GM21360 (cell line): ENCODE results near the gene CBR4.
"Not testable (repeated sequence)": the region's sequence is repeated elsewhere in the genome, so short reads cannot be mapped to it uniquely, and the experiment has no call there.

Source experiments
- ATAC-seq: cut with Tn5 transposase; IDR thresholded peaks from one replicate; pipeline ENCODE4 v1.9.1; 2021; ENCODE audit warnings: mild to moderate bottlenecking, moderate library complexity; ENCODE audit not compliant: unreplicated experiment

CBR4 gene

DNA sequence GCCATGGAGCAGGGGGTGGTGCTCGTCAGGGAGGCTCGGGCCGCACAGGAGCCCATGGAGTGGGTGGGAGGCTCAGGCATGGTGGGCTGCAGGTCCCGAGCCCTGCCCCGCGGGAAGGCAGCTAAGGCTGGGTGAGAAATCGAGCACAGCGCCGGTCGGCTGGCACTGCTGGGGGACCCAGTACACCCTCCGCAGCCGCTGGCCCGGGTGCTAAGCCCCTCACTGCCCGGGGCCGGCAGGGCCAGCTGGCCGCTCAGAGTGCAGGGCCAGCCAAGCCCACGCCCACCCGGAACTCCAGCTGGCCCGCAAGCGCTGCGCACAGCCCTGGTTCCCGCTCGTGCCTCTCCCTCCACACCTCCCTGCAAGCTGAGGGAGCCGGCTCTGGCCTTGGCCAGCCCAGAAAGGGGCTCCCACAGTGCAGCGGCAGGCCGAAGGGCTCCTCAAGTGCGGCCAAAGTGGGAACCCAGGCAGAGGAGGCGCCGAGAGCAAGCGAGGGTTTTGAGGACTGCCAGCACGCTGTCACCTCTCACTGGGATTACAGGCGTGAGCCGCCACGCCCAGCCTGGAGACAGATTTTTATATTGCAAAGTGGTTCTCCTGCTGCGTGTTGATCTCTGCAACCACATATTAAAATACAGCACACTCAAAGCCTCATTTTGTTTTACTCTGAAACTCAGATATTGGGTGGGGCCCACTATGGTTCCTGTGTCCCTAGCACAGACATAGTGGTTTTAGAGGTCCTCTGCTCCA is 26.0 kb upstream of the CBR4 start:
- ATAC-seq = not testable (repeated sequence)

DNA sequence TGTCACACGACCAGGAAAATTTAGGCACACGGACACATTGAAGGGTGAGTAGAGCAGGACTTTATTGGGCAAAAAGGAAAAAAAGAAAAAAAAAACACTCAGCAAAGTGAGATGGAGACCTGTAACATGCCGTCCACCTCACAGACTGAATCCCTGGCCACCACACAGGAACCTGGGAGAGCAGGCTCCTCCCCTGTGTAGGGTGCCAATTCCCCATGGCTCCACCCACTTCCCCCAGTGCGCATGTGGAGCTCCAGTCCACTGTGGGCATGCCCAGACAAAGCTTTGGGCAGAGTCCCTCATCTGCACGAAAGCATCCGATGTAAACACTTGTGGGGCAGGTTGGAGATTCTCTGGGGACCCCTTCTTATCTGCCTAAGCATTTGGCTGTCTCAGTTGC is 23.6 kb upstream of the CBR4 start:
- no peak for ATAC-seq

DNA sequence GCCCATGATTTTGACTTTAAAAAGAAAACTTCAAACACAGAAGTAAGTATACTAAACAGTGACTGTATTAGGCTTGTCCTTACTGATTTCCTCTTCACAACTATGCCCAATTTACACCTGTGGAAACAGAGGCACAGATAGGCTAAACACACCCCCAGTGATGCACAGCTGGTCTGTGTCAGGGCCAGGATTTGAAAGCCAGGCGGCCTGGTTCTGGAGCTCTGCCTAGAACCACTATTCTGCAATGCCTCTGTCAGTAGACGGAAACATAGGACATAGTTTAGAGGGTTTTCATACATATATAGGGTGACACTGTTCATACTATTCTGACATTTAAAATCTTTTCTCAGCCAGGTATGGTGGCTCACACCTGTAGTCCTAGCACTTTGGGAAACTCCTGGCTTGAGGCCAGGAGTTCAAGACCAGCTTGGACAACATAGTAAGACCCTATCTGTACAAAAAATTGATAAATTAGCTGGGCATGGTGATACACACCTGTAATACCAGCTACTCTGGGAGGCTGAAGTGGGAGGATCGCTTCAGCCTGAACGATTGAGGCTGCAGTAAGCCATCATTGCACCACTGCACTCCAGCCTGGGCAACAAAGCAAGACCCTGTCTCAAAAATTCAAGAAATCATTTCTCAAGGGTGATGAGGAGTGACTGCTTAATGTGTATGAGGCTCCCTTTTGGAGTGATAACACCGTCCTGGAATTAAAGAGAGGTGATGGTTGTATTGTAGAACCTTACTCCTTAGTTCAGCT is 23.0 kb upstream of the CBR4 start:
- ATAC-seq = no peak

DNA sequence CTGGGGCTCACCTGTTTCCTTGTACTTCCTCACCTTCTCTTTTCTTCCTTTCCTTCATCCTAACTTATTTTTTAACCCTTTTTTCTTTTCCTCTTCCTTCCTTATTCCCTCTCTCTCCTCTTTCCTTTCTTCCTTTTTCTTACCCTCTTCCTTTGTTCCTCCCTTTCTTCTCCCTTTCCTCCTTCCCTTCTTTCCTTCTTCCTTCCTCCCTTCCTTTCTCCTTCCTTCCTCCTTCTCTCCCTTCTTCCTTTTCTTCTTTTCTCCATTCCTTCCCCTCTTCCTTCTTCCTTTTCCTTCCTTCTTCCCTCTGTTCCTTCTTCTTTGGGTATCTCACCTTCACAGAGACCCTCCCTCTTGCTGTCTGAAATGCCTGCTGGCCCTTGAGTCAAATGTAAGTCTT is 22.1 kb upstream of the CBR4 start:
- ATAC-seq = no peak

DNA sequence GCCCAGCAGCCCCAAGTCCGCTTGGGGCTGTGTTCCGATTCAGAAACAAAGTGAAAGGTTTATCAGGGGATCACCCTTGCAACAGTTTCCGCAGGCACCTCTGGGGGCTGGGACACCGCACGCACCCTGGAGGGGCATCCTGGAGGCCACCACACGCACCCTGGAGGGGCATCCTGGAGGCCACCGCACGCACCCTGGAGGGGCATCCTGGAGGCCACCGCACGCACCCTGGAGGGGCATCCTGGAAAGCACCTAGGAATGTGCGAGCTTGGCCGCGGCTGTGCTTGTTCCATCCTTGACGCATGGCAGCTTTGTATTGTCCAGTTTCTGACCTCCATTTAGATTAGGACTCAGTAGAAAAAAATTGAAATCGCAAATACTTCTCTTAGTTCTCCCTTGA is 21.3 kb upstream of the CBR4 start:
- no peak for ATAC-seq

DNA sequence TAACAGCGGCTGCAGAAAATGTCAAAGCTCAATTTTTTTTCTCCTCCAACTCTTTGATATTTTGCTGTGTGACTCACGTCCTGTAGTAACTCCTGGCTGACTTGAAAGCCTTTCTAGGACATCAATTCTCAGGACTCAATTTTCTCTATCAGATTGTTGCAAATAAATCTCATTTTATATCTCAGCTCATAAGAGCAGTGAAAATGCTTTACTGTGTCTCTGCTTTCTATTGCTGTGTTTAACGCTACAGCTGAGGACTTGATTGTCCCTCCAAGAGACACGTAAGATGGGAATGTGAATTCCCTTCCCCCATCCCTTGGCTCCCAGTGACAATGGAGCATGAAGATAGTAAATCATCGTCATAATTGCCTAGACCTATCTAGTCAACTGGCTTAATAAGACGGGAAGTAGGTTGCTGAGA is 20.5 kb upstream of the CBR4 start:
- no peak for ATAC-seq

DNA sequence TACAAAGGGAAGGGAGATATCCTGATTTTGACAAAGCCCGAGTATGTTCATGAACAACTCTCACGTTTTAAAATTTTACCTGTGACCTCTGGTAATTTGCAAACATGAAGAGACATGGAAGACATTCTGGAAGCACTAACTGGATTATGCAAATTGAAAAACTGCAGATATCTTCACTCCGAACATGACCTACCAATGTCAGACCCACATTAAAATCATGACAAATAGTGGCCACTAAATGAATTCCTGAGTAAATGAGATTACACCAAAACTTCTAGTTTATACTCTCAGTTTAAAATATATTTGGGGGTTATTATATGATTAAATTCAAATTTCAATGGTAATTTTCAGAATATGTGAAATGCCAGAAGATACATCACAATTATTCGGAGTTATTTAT is 19.9 kb upstream of the CBR4 start:
- no peak for ATAC-seq

DNA sequence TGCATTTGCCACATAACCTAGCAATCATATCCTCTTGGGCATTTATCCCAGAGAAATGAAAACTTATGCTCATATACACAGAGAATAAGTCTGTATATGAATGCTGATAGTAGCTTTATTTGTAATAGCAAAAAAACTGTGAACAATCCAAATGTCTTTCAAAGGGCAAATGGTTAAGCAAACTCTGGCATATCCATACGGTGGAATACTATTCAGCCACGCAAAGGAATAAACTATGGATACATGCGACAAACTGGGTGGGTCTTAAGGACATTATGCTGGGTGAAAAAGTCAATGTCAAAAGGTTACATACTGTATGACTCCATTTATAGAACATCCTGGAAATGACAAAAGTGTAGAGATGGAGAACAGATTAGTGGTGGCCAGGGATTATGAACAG is 17.6 kb upstream of the CBR4 start:
- ATAC-seq = no peak

DNA sequence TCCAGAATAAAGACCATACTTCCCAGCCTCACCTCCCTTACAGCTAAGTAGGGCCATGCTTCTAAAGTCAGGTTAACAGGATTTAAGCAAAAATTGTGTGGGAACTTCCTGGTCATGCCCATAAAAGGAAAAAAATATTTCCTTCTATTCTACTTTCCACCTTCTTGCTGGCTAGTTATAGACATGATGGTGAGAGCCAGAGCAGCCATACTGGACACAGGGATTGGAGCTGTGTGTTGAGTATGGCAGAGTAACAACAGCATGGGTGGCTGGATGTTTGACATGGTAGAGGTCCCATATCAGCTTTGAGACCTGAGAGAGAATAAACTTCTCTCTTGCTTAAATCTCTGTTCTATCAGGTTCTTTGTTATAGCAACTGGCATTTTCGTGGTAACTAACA is 15.1 kb upstream of the CBR4 start:
- ATAC-seq = no peak

DNA sequence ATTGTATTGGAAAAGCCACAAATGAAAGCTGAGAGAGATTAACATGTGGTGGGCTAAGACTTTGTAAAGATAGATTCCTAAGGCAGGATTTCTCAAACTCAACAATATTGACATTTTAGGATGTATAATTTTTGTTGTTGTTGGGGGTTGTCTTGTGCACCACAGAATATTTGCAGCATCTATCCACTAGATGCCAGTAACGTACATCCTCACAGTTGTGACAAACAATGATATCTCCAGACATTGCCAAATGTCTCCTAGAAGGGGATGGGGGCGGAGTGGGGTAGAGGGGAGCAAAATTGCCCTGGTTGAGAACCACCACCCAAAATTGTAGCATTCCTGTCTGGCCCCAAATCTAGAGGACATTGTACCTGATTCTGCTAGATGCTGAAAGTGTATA is 14.7 kb upstream of the CBR4 start:
- ATAC-seq = peak; percentile 76

DNA sequence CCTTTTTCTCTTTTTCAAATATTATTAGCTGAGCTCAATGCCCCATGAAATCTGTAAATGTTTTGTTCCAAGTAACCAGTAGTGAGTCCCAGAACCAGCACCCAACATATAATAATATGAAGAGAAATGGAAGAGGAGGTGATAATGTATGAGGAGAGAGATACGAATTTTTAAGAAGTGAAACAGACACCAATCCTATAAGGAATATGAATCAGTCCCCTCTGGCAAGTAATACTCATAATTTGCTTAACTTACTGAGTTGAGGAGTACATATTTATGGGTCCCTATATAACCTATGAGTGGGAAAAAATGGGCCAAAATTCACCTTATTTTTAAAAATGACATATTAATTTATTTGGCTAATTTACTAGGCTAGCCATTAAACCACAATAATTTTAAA is 8.4 kb upstream of the CBR4 start:
- no peak for ATAC-seq

DNA sequence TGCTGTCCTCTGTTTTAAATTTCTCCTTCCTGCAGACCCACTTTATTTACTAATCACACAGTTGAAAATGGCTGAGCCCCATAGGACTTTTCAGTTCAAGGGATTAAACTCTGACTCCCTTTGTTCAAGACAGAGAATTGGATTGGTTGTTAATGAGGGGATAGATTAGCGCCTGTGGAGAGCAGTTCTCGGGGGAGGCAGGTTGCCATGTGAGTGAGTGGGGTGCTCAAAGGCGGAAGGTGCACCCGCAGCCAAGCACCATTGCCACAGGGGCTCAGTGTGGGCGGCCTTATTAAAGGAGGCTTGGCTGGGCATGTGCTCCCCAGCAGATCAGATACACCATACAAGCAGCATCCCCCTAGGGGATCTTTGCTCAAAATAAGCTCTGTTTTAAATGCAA is 7.9 kb upstream of the CBR4 start:
- ATAC-seq = no peak

DNA sequence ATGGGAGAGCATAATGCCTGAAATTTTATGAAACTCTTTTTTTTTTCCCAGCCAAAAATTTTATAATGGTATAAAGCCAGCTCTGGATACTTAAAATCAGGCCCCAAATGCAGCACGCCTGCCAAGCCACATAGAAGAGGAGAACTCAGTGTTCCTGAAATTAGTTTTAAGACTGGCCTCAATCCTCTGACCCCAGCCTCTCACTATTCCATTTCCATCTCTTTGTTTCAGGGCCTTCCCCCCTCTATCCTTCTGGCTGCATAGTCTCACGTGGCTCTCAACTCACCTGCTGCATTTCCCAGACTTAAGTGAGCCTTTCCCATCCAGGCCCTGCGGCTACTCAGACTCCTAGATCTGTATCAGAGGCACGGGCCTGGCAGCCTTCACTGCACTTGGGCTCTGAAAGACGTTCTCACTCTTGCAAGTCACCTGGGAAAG is 5.2 kb upstream of the CBR4 start:
- no peak for ATAC-seq

DNA sequence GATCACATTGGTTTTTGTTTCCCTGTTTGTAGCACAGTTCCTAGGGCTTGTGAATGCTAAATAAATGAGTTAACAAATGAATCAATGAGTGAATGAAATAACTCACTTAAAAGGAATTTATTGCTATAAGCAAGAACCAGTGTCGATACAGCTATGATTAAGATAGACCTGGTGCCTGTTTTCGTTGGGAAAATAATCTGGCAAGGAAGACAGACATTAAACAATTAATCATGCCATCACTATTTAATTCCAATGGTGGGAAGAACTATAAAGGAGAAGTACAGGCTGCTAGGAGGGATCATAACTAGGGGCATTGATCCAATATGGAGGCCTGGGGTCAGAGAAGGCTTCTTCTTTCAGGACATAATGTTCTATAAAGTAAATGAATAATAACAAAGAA is 4.5 kb upstream of the CBR4 start:
- ATAC-seq = no peak

DNA sequence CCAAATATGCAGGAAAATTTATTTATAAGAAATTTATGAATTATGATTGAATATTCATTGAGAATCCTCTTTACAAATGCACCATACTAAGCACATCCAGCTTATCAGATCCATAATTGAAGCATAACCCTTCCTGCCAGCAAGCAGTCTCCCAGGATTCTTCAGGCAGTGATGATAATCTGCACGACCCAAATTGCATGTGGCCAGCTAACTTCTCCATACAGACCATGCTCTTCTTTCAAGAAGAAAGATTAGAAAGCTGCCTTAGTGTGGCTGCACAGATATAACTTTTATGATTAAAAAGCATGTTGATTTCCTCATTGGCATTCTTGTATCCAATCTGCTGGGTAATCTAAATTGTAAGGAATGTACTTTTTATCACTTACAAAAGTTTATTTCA is 3.3 kb upstream of the CBR4 start:
- ATAC-seq = no peak

DNA sequence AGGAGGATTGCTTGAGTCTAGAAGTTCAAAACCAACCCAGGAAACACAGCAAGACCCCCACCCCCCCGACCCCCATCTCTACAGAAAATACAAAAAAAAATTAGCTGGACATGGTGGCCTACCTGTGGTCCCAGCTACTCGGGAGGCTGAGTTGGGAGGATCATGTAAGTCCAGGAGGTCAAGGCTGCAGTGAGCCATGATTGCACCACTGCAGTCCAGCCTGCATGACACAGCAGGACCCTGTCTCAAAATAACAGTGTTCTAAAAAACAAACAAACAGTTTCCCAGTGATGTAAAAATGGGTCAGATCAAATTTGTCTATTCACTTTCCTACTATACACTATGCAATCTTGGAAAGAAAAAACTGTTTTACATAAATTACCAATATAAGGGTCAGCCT is 2.0 kb upstream of the CBR4 start:
- no peak for ATAC-seq

DNA sequence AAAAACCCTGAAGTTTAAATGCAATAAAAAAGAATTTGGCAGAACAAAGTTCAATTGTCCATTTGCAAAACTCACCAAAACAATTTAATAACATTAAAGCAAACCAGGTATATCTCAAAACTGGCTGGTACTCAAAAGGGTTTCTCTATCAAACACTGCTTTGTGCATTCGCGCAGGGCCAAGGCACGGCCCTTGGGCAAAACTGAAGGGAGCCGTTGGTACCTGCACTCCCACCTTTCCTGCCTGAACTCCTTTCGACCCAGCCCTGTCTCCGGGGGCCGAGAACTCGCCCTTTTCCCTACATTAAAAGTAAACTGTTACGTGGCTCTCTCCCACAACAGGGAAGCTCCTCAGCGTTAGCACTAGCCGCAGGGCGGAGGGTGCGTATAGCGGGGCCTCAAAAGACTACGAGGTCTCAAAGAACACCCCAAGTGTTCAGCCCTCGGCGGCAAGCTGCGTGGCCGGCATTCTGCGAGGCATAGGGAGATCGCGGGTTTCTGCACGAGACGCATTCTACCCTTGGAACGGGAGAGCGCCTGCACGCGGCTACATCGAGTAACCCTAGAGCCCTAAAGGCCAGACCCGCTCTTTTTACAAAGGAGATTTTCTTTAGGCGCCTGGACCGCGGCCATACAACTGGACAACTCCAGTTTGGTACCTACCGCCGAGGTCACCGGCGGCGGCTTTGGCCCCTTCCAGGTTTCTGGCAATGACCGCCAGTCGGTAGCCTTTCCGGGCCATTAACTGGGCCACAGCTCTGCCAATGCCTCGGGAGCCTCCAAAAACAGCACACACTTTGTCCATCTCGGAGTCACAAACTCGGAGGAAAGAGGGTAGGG is 550 bp downstream of the CBR4 start:
- peak; percentile 29 for ATAC-seq

DNA sequence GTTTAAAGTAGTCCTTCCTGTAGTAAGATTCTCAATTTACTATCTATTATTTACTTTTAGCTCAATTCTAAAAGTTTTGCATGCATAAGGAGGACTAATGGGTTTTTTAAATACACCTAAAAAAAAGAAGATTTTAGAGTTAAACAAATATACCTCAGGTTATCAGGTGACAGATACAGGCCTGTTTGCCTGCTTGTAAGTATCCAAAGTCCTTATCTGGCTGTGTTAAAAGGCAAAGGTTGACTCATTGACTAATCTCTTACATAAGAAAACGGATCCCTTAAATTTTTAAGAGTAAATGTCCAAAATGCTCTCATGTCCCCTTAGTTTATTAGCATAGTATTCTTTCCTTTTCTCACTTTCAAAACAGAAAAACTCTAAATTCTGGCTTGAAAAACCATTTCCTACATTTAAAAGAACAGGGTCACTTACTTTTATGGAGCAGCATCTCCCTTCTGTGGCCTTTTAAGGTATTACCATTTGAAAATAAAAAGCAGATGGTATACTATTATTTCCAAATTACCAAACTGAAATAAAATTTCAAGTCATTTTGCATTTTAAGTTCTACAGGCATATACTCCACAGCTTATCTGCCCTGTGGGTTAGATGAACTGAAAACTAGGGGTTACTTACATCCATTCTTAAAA is 4.5 kb downstream of the CBR4 start:
- no peak for ATAC-seq

DNA sequence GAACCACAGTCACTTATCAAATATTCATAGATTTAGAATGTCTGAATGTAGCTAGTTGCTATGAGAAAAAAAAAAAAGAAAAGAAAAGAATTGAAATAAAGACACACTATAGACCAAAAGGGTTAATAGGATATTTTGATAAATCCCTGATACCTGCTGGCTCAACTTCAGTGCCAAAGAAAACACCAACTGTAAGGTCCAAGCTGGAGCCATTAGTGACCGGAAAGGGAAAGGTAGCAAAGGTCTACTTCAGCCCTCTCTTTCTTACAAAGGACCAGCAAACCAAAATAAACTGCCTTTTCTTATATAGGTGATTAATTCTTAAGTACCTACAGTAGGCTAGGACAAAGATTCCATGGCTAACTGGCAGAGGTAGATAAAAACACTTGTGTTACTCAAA is 9.7 kb downstream of the CBR4 start:
- ATAC-seq = no peak

DNA sequence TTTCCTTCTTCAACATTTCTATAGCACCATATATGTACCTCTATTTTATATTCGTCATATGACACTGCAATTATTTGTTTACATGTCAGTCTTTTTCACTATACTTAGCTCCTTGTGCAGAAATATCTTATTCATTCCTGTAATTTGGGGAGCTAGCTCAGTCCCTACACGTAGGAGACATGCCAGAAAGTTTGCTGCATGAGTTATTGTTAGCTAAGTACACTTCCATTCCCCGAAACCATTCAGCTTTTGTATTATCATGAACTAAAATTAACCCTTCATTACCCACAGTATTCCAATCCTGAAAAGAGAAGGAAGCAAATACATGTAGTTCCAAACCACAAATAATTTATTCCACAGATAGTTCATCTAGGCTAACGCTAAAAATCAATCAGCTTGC is 10.2 kb downstream of the CBR4 start:
- ATAC-seq = no peak

DNA sequence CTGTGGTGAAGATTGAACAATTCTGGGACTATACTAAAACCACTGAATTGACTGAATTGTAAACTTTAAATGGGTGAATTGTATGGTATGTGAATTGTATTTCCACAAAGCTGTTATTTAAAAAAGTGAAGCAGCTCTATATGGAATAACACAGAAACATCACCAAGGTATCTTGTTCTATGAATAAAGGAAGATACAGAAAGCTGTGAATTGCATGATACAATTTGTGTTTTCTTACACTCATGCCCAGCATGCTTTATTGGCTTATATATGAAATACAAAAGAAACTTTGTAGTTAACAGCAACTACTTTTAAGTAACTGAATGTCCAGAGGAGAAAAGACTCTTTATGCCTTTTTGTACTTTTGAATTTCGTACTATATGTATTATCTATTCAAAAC is 11.5 kb downstream of the CBR4 start:
- ATAC-seq = no peak
